SU-DHL-6 (cell line): ENCODE measurements around the gene ITPR1.

Source experiments
- CTCF ChIP-seq: fragments of 200-600 bp; sonication (generic); IDR thresholded peaks from one replicate; pipeline ENCODE4 v1.5.1; 2017; ENCODE audit warnings: antibody characterized with exemption, mild to moderate bottlenecking, low read length, moderate library complexity; ENCODE audit not compliant: insufficient read depth, poor library complexity, severe bottlenecking
- EZH2phosphoT487 ChIP-seq: fragments of 200-600 bp; sonication (generic), shearing (Covaris generic); conservative IDR thresholded peaks from 2 replicates; pipeline ENCODE4 v1.6.1; 2018; ENCODE audit warnings: mild to moderate bottlenecking, antibody characterized with exemption, low read length, moderate library complexity, mixed read lengths

- TF ChIP-seq CTCF (no peak), EZH2phosphoT487 (no peak)
These were observed 211.4 kb downstream of the ITPR1 start for GRCh38 chr3:4704552-4704951.
